ENCODE measurements around the gene KRTAP9-7.

Gene KRTAP9-7

GRCh38 chr17:41322903-41323895 is 47.7 kb downstream of the KRTAP9-7 start:
- DNase-seq: no peak

- DNase-seq: no peak
These were observed 48.9 kb downstream of the KRTAP9-7 start for GRCh38 chr17:41324180-41325075.

- no peak for DNase-seq
These were observed 49.6 kb downstream of the KRTAP9-7 start for GRCh38 chr17:41325126-41325525.

- DNase-seq: no peak
These were observed 50.1 kb downstream of the KRTAP9-7 start for GRCh38 chr17:41325611-41326010.
